Measurements from ENCODE around the gene LYPD5. TPM values are rescaled to one million over a fixed set of nuclear protein-coding genes. Genes with fewer than 3 reads are reported as not detected.
"Not testable (repeated sequence)": the region's sequence is repeated elsewhere in the genome, so short reads cannot be mapped to it uniquely, and the experiment has no call there.

The LYPD5 gene
- total RNA-seq, 6 experiments from 2014 or later: 0.80 to 0.87 TPM; not detected in 4

DNA sequence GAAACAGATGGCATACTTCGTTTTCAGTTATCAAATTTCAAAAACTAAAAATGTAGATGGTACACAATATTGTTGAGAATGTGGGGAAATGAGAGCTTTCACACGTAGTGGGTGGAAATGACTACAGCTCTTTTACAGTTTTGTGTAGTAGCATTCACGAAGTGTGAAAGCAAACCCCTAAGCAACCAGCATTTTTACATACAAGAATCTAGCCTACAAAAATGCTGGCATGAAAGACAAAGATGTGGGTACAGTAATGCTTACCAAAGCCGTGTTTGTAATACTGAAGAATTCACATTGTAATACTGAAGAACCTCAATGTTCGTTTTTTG is 18.6 kb upstream of the LYPD5 start:
- no peak for ATAC-seq
- 17% methylated on average over 5 of the region's 5 CpGs for WGBS (ENCODE audit: insufficient coverage, low coverage, low lambda C conversion rate, missing lambda C conversion rate)
- no peak for DNase-seq
- no peaks in the 10 kb centered on the region for H3K27me3 ChIP-seq
- TF ChIP-seq CTCF (IDR thresholded peaks at IDR 0.05): no peak
- no peak for TF ChIP-seq POLR2A (IDR thresholded peaks at IDR 0.05)
- no peaks in the 10 kb centered on the region for H3K4me1 ChIP-seq
- no peaks in the 10 kb centered on the region for H3K9me3 ChIP-seq
- intact Hi-C loops (cut with DNase I): no loop called here
- H3K4me3 ChIP-seq: peak overlapping the region in 1 of 3 donors; percentile 35
- no peaks in the 10 kb centered on the region for H3K36me3 ChIP-seq
- H3K27ac ChIP-seq: no peak overlapping the region

GRCh38 chr19:43820098-43820883 is 18.0 kb upstream of the LYPD5 start:
- DNase-seq (no peak), ATAC-seq (peak in 1 of 4 donors; percentile 30)
- H3K4me1 ChIP-seq: no peaks in the 10 kb centered on the region
- no peaks in the 10 kb centered on the region for H3K9me3 ChIP-seq
- H3K36me3 ChIP-seq: no peaks in the 10 kb centered on the region
- H3K27ac ChIP-seq: no peak overlapping the region
- 16% methylated on average over 47 of the region's 48 CpGs for WGBS (ENCODE audit: insufficient coverage, low coverage, low lambda C conversion rate, missing lambda C conversion rate)
- TF ChIP-seq POLR2A (IDR thresholded peaks at IDR 0.05): no peak
- no peak for TF ChIP-seq CTCF (IDR thresholded peaks at IDR 0.05)
- no peaks in the 10 kb centered on the region for H3K27me3 ChIP-seq
- intact Hi-C loops (cut with DNase I): no loop called here
- peak overlapping the region in 1 of 3 donors; percentile 35 for H3K4me3 ChIP-seq

DNA sequence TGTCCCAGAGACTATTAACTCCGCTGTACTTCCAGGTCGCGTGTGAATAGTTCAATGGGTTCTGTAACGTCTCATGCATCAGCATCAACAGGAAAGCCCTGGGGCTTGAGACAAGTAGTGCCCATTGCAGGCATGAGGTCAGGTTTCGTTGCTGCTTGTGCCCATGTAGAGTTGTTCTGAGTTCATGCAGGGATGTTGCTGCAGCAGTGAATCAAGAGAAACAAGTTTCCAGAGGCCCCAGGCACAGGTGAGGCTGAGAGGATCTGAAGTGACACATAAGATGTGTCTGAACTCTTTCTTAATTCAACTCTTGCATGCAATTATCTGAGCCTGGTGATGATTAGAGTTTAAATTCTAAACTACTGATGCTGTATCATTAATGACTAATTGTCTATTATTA is 16.3 kb upstream of the LYPD5 start:
- H3K27ac ChIP-seq: no peak overlapping the region
- 74% methylated on average over 5 of the region's 5 CpGs for WGBS (ENCODE audit: insufficient coverage, low coverage, low lambda C conversion rate, missing lambda C conversion rate)
- no peaks in the 10 kb centered on the region for H3K4me1 ChIP-seq
- TF ChIP-seq POLR2A (IDR thresholded peaks at IDR 0.05): no peak
- TF ChIP-seq CTCF (IDR thresholded peaks at IDR 0.05): no peak
- H3K36me3 ChIP-seq: no peaks in the 10 kb centered on the region
- H3K9me3 ChIP-seq: no peaks in the 10 kb centered on the region
- ATAC-seq: no peak
- DNase-seq: no peak
- H3K4me3 ChIP-seq: no peak overlapping the region
- no peaks in the 10 kb centered on the region for H3K27me3 ChIP-seq
- intact Hi-C loops (cut with DNase I): no loop called here

DNA sequence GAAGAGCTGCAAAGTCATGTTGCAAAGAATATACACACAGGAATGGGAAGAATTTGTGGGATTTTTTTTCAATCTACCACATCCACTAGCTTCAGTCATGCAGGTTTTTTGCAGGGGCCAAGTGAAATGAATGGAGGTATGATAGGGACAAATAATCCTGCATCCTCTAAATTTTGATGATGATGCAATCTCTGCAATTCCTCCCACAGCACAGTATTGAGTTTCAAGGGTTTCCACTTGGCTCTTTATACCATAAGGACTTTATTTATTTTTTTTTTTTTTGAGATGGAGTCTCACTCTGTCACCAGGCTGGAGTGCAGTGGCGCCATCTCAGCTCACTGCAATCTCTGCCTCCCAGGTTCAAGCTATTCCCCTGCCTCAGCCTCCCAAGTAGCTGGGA is 15.2 kb upstream of the LYPD5 start:
- H3K9me3 ChIP-seq; H3K27me3 ChIP-seq; DNase-seq; H3K36me3 ChIP-seq; H3K27ac ChIP-seq; ATAC-seq; H3K4me1 ChIP-seq; H3K4me3 ChIP-seq; intact Hi-C loops (cut with DNase I): not testable (repeated sequence)
- 29% methylated on average over 1 of the region's 1 CpG for WGBS (ENCODE audit: insufficient coverage, low coverage, low lambda C conversion rate, missing lambda C conversion rate)

GRCh38 chr19:43814663-43815352 is 12.6 kb upstream of the LYPD5 start:
- no peak for ATAC-seq
- intact Hi-C loops (cut with DNase I): no loop called here
- Histone ChIP-seq H3K4me1 (no peaks in the 10 kb centered on the region), H3K27me3 (no peaks in the 10 kb centered on the region), H3K9me3 (no peaks in the 10 kb centered on the region), H3K4me3 (no peak overlapping the region), H3K27ac (no peak overlapping the region), H3K36me3 (no peaks in the 10 kb centered on the region)
- DNase-seq: no peak
- WGBS (ENCODE audit: insufficient coverage, low coverage, low lambda C conversion rate, missing lambda C conversion rate): 53% methylated on average over 5 of the region's 5 CpGs
- TF ChIP-seq POLR2A (IDR thresholded peaks at IDR 0.05): no peak
- TF ChIP-seq CTCF (IDR thresholded peaks at IDR 0.05): no peak

All from right lobe of liver (tissue), 6 donors.